GM18861 (cell line): ENCODE data around the gene NACA2.
"Not testable (repeated sequence)": the region's sequence is repeated elsewhere in the genome, so short reads cannot be mapped to it uniquely, and the experiment has no call there.

Experiments used
- ATAC-seq: cut with Tn5 transposase; IDR thresholded peaks from one replicate; pipeline ENCODE4 v1.9.1; 2021; ENCODE audit not compliant: unreplicated experiment

NACA2 gene

GRCh38 chr17:61579347-61579746, 11.7 kb downstream of the NACA2 start:
- ATAC-seq, result no peak

GRCh38 chr17:61578645-61579044, 12.4 kb downstream of the NACA2 start:
- ATAC-seq, result no peak

GRCh38 chr17:61575983-61576382, 15.0 kb downstream of the NACA2 start:
- ATAC-seq, result no peak

DNA sequence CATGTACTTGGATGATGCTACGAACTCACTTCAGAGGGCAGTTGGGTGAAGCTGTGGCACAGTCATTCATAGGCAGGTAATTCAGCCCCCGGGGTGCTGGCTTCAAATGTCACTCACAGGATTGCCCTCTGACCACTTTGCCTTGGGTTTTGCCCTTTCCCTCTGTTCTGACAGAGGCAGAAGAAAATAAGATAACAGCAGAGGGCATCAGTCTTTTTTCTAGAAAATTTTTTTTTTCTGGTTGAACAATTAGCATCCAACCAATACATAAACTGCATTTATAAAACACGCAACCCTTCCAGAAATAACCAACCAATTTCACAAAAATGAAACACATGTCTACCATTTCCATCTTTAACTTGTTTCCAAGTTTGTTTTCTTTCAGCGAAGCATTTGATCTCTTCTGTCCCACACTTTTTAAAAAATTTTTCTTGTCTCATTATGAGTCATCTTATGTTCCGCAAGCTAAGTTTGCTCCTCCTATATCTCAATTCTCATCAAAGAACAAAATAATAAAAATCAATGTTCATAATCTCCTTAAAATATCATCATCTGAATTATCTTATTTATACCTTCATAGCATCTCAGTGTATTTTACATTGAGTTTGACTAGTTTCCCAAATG, 15.6 kb downstream of the NACA2 start:
- no peak for ATAC-seq

- no peak for ATAC-seq
Measured at GRCh38 chr17:61574542-61575351, 16.3 kb downstream of the NACA2 start.

GRCh38 chr17:61572547-61572946, 18.5 kb downstream of the NACA2 start:
- not testable (repeated sequence) for ATAC-seq

DNA sequence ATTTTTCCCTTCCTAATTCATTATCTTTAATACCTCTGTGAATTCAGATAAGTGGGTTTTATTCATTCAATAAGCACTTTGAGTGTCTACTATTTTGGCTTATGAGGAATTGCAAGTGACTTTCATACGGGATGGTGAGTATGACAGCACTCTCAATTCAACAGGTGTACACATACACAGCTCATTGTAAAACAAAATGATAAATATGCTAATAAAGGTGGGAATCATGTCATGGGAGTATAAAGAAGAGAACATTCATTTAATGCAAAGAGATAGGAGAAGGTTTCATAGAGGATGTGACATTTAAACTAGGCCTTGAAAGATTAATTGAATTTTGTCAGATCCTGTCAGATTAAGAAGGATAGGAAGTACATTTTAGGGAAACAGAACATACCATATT, 19.4 kb downstream of the NACA2 start:
- ATAC-seq, result no peak

GRCh38 chr17:61570118-61570517, 20.9 kb downstream of the NACA2 start:
- ATAC-seq, result no peak

DNA sequence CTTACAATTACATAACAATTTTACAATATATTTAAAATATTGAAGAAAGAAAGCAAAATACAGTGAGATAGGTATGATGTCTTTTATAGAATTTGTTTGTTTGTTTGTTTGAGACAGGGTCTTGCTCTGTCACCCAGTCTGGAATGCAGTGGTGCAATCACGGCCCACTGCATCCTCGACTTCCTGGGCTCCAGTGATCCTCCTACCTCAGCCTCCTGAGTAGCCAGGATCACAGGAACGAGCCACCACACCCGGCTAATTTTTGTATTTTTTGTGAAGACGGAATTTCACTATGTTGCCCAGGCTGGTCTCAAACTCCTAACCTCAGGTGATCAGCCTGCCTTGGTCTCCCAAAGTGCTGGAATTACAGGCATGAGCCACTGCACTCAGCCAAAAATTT, 21.5 kb downstream of the NACA2 start:
- ATAC-seq, result not testable (repeated sequence)

- ATAC-seq, result no peak
Measured at GRCh38 chr17:61568219-61569072, 22.6 kb downstream of the NACA2 start.

DNA sequence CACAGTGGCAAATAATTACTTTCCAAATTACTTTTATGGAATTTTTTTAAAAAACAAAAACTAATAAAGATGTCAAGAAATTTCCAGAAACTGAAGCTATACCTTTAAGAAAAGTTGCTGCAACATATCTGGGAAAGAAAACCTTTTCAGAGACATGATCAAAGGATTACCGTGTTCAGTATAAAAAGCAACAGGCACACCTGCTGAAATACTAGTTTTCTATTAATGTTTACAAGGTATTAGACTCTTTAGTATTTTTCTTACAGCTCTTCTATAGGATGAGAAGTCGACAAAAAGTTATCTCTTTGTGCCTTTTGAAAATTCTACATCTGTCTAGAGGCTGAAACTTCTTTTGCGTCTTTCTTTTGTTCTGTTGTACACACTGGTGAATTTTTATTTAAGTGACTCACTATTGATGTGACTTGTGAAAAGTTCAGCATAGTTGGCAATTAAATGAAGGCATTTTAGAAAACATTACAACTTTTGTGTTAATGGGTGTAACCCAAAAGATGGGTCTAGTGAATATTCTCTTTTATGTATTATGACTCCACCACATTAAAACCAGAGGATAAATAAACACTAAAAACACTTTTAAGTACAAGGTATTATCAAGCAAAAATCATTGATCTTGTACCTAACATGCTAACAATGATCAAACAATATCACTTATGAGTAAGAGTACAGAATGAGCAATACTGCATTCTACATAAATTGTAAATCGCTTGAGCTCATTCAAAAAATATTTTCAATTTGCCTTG, 23.8 kb downstream of the NACA2 start:
- no peak for ATAC-seq

DNA sequence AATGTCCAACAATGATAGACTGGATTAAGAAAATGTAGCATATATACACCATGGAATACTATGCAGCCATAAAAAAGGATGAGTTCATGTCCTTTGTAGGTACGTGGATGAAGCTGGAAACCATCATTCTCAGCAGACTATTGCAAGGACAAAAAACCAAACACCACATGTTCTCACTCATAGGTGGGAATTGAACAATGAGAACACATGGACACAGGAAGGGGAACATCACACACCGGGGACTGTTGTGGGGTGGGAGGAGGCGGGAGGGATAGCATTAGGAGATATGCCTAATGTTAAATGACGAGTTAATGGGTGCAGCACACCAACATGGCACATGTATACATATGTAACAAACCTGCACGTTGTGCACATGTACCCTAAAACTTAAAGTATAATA, 24.6 kb downstream of the NACA2 start:
- ATAC-seq, result not testable (repeated sequence)

DNA sequence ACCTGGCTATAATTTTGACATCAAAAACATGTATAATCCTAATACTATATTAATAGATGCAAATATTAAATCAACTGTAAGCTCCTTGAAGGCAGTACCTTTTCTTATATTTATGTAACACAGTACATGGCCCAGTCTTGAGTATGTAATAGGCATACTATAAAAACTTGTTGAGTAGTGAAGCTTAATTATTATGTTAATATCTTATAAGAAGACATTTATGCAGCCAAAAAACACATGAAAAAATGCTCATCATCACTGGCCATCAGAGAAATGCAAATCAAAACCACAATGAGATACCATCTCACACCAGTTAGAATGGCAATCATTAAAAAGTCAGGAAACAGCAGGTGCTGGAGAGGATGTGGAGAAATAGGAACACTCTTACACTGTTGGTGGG, 25.2 kb downstream of the NACA2 start:
- ATAC-seq, result not testable (repeated sequence)

- no peak for ATAC-seq
Measured at GRCh38 chr17:61565213-61565612, 25.8 kb downstream of the NACA2 start.

- no peak for ATAC-seq
Measured at GRCh38 chr17:61562287-61562686, 28.7 kb downstream of the NACA2 start.

GRCh38 chr17:61561354-61561753, 29.7 kb downstream of the NACA2 start:
- no peak for ATAC-seq

GRCh38 chr17:61560071-61560470, 30.9 kb downstream of the NACA2 start:
- ATAC-seq, result no peak

DNA sequence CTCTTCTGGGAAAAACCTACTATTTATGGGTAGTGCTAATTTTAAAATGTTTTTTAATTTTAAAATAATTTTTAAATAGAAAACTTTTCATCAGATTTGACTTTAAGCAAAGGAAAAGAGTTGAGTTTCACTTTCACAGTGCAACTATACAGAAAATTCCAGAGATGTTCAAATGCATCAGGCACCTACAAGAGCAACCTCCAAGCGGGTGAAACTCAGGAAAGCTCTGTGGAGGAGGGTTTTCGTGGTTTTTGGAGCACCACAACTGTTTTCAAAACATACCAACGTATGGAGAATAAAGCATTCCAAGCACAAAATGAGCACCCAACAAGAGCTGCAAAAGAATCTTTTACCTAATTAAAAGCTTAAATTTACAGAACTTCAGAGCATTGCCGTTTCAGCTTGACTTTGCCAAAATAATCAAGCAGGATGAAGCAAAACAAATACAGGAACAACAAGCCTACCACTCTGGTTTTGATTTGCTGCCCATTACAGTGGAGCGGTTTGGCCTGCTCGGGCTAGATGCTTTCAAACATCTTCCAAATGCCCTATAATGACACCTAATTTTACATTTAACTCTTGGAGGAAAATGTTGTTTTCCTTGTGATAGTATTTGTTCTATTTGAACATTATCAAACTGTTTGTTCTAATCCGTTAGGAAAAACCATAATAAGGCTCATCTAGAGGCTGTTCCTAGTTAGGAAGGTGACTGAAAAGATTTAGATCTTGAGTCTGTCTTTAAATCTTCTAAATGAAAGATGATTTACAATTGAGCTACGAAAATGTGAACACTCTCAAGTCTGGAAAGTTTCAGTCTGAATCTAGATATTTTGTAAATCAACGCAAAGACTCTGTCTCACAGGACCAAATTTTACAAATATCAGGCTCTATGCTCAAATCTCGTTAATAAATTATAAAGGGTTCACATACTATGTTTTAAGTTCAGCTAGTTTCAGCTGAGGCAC, 34.5 kb downstream of the NACA2 start:
- ATAC-seq, result no peak

GRCh38 chr17:61555127-61555566, 35.9 kb downstream of the NACA2 start:
- ATAC-seq, result no peak

GRCh38 chr17:61554209-61554608, 36.8 kb downstream of the NACA2 start:
- ATAC-seq, result no peak
